ENCODE results near the gene LRTM2. TPM values are rescaled to one million over a fixed set of nuclear protein-coding genes. Genes with fewer than 3 reads are reported as not detected.

Gene LRTM2
- total RNA-seq, 1 donor from 2014 or later = not detected

DNA sequence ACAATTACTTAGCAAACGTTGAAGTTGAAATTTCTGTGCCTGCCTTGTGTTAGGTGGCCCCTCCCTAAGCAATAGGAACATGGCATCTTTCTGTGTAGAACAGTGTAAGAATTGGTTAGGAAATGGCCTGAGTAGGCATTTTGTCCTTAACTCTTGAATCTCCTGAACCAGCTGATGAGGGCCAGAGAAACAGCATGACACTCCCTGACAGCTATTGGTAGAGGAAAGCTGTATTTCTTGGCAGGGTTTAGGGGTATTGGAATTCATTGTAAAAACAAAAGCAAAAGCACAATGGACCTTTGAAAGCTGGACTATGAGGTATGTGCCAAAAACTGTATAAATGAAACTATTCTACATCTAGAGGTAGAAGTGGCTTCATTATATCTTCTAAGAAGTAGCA, 40.6 kb upstream of the LRTM2 start:
- Mint-ChIP-seq H3K27me3 (no peaks in the 10 kb centered on the region), H3K27ac (no peak overlapping the region), H3K4me3 (no peak overlapping the region), H3K9me3 (no peaks in the 10 kb centered on the region), H3K4me1 (no peaks in the 10 kb centered on the region), H3K36me3 (ENCODE audit: low read depth) (peaks cover 67% of the 10 kb centered on the region)
- intact Hi-C loops (cut with micrococcal nuclease) = no loop called here
- ChIA-PET POLR2A (no interaction called here), CTCF (no interaction called here)
- no peak for ATAC-seq (ENCODE audit: low read depth)
- TF ChIP-seq, protein P1, sequence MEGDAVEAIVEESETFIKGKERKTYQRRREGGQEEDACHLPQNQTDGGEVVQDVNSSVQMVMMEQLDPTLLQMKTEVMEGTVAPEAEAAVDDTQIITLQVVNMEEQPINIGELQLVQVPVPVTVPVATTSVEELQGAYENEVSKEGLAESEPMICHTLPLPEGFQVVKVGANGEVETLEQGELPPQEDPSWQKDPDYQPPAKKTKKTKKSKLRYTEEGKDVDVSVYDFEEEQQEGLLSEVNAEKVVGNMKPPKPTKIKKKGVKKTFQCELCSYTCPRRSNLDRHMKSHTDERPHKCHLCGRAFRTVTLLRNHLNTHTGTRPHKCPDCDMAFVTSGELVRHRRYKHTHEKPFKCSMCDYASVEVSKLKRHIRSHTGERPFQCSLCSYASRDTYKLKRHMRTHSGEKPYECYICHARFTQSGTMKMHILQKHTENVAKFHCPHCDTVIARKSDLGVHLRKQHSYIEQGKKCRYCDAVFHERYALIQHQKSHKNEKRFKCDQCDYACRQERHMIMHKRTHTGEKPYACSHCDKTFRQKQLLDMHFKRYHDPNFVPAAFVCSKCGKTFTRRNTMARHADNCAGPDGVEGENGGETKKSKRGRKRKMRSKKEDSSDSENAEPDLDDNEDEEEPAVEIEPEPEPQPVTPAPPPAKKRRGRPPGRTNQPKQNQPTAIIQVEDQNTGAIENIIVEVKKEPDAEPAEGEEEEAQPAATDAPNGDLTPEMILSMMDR (IDR thresholded peaks at IDR 0.05) = no peak
- no peak for DNase-seq

- Mint-ChIP-seq H3K4me1 (no peaks in the 10 kb centered on the region), H3K27ac (no peak overlapping the region), H3K4me3 (no peak overlapping the region), H3K9me3 (no peaks in the 10 kb centered on the region), H3K27me3 (no peaks in the 10 kb centered on the region), H3K36me3 (ENCODE audit: low read depth) (peaks cover 70% of the 10 kb centered on the region)
- DNase-seq = no peak
- ATAC-seq (ENCODE audit: low read depth) = no peak
- intact Hi-C loops (cut with micrococcal nuclease) = no loop called here
- TF ChIP-seq, protein P1 (IDR thresholded peaks at IDR 0.05) = no peak
- CTCF ChIA-PET = interaction anchor here (0.6 to 2.2 kb wide), 4 partner anchors 9 to 158 kb away, joined by 3 to 11 read pairs (median 6); no protein-coding TSS in a partner anchor
- POLR2A ChIA-PET = no interaction called here
Measured at GRCh38 chr12:1781772-1782171, 38.6 kb upstream of the LRTM2 start.

DNA sequence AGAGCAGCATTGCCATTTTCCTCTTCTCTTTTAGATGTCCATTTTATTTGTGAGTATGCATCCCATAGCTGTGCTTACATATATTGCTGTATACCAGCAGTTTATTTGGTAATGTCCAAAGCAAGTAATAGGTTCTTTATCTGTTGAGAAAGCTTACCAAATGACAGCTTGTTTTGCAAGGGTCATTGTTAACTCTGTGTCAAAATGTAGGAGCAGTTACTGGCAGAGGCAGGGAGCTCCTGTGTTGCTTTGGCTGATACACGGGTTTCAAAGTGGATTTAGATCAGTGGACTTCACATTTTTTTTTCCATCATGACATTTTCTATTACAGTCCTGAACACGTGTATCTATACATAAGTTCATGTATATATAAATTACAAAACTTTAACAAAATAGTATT, 38.1 kb upstream of the LRTM2 start:
- Mint-ChIP-seq H3K9me3 (no peaks in the 10 kb centered on the region), H3K27ac (no peak overlapping the region), H3K36me3 (ENCODE audit: low read depth) (peaks cover 74% of the 10 kb centered on the region), H3K4me3 (no peak overlapping the region), H3K4me1 (no peaks in the 10 kb centered on the region), H3K27me3 (no peaks in the 10 kb centered on the region)
- ChIA-PET CTCF (interaction anchor here (0.6 to 2.2 kb wide), 4 partner anchors 9 to 158 kb away, joined by 3 to 11 read pairs (median 6); no protein-coding TSS in a partner anchor), POLR2A (no interaction called here)
- DNase-seq (no peak), ATAC-seq (ENCODE audit: low read depth) (no peak)
- intact Hi-C loops (cut with micrococcal nuclease) = no loop called here
- TF ChIP-seq, protein P1 (IDR thresholded peaks at IDR 0.05) = no peak

DNA sequence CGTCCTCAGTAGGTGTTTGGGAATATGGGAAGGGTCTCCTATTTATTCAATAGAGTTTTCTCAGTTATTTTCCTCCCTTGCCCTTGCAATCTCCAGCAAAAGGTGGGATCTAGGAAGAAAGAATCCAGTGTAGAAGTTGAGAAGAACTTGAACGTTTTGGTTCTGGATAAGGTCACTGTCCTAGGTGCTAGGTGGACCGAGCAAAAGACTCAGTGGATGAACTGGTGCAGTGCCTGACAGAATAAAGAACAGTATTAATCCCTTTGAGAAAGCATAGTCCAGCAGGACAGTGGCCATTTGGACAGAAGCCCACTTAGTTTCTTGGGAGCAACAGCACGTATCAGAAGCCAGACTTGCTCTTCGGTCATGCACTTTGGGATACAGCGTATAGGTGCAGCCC, 32.7 kb upstream of the LRTM2 start:
- ATAC-seq (ENCODE audit: low read depth) = no peak
- TF ChIP-seq, protein P1 (IDR thresholded peaks at IDR 0.05) = no peak
- intact Hi-C loops (cut with micrococcal nuclease) = no loop called here
- peaks cover 49% of the 10 kb centered on the region for H3K36me3 Mint-ChIP-seq (ENCODE audit: low read depth)
- peaks cover 12% of the 10 kb centered on the region for H3K4me1 Mint-ChIP-seq
- POLR2A ChIA-PET = no interaction called here
- H3K4me3 Mint-ChIP-seq = no peak overlapping the region
- no peak overlapping the region for H3K27ac Mint-ChIP-seq
- no peaks in the 10 kb centered on the region for H3K27me3 Mint-ChIP-seq
- no peak for DNase-seq
- CTCF ChIA-PET = interaction anchor here (1.4 to 9.1 kb wide), 2 partner anchors 135 to 152 kb away, joined by 5 to 257 read pairs; no protein-coding TSS in a partner anchor
- no peaks in the 10 kb centered on the region for H3K9me3 Mint-ChIP-seq

DNA sequence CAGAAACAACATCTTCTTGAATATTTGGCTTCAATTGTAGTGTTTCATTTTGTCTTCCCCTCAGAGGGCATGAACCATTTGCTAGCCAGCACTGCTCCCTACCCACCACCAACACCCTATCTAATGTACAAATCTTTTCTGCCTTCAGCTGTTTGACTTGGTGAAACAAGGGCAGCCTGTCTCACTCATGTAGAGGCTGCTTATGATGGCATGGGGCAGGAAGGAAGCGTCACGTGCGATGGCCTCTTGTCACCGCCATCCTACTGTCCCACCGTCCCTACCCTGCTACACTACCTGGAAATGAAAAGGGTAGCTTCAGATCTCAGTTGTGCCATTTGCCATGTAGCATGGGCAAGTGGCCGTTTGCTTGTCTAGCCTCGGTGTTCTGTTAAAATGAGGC, 29.9 kb upstream of the LRTM2 start:
- peaks cover 12% of the 10 kb centered on the region for H3K4me1 Mint-ChIP-seq
- no peak overlapping the region for H3K27ac Mint-ChIP-seq
- ChIA-PET CTCF (interaction anchor here (0.8 to 9.1 kb wide), 19 partner anchors 8 to 672 kb away, joined by 3 to 257 read pairs (median 5); partner anchors contain the start of gene ADIPOR2), POLR2A (interaction anchor here (2.6 kb wide), 1 partner anchor 137 kb away, joined by 15 read pairs; no protein-coding TSS in a partner anchor)
- H3K36me3 Mint-ChIP-seq (ENCODE audit: low read depth) = peaks cover 23% of the 10 kb centered on the region
- no peak for ATAC-seq (ENCODE audit: low read depth)
- no peaks in the 10 kb centered on the region for H3K9me3 Mint-ChIP-seq
- H3K4me3 Mint-ChIP-seq = no peak overlapping the region
- no peak for DNase-seq
- intact Hi-C loops (cut with micrococcal nuclease) = no loop called here
- no peaks in the 10 kb centered on the region for H3K27me3 Mint-ChIP-seq
- TF ChIP-seq, protein P1 (IDR thresholded peaks at IDR 0.05) = no peak

Data from activated B cell treated with CpG ODN at 0.5 μM for 24 hours (primary cell).